NCI-H1417 treated with DMSO at 0.1 percent for 48 hours (cell line): ENCODE measurements around the gene SNX18.

Experiments used
- DNase-seq: peaks from one replicate; lab custom pipeline; 2025; lab: John Stamatoyannopoulos, UW

Gene SNX18

DNA sequence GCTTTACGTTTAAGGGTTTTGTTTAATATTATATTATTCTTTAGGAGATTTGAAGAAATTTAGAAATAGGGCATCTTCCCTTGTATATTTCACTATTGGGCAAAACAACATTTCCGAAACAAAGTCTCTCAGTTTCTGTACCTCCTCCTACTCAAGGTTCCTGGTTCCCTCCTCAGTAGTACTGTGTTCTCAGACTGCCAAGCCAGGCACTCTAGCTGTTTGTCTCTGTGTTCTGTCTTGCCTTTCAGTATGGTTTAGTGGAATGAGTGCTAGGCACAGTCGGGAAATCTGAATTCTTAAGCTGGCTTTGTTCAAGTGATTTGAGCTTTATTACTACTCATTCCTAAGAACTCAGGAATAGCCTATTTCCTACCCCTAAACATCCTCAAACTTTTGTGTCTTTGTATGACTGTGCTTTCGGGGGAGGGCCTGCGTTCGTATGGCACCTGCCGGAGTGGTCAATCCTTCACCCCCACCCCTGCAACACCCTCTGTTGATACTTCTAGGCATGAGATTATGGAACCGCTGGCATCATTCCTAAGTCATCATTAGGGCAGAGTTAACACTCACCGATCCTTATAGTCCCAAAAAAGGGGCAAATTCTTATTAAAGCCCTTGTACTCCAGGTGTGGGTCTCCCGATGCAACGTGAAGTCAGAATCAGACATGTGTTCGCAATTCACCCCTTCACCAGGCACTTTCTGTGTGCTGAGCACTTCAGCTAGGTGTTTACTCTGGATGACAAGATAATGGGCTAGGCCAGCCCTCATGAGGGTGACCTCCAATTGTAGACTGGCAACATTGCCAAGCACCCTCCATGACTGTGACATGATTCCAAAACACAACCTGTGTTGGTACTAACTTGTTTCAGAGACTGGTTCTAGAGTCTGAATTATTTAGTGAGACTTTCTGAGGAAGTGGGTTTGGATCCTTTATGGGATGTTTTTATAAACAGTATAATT is 24.5 kb downstream of the SNX18 start:
- no peak for DNase-seq

DNA sequence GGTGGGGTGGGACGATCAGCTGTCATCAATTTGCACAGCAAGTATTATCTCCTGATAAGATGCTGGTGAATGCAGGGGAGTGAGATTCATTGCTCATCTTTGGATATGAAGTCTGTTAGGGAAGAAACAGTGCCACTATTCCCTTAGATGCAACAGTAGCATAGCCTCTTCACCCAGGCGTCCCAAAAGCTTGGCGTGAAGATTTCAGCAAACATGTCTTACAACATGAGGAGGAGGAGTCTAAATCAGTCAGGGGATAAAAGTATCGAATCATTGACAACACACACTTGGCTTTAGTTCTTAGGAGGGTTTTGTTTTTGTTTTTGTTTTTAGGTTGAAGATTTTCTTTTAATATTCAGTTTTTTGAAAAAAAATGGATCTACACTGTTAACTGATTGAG is 26.5 kb downstream of the SNX18 start:
- no peak for DNase-seq

DNA sequence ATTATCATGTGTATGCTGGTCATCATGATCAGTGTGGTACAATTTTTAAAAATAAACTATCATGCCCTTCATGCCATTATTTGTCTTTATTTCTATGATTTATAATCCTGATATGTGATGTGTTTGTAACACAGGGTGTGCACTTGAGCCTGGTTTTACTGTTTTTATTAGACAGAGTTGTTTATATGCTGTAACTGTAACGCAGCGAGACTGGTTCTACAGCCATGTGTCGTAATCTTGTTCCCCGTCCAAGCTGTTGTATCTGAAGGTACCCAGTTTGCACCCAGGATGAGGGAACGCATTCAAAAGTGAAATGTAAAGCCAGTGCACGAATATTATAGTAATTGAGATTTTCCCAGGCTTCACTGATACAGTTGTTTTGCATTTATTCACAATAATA is 28.2 kb downstream of the SNX18 start:
- DNase-seq, result no peak

DNA sequence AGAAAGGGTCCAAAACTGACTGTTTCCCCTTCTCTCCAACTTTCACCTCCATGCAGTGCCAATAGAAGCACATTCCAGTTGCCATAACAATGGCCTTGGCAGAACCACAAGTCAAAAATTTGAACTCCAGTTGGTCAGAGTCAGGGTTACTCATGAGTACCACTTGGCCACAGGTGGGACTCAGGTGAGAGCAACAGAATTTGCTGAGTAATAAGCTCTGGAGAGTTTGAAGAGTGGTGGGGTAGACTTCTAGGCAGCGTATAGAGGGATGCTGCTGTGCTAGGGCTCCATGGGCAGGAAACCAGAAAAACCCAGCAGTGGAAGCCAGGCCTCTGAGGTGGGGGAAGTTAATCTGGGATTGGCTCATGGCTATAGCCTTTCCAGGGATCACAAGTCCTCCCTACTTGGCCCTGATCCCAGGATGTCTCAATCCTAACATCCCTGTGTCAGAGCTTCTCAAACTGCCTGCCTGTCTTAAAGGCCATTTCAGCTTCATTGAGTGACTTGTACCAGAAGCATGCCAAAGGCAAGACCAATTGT is 30.2 kb downstream of the SNX18 start:
- DNase-seq, result no peak

DNA sequence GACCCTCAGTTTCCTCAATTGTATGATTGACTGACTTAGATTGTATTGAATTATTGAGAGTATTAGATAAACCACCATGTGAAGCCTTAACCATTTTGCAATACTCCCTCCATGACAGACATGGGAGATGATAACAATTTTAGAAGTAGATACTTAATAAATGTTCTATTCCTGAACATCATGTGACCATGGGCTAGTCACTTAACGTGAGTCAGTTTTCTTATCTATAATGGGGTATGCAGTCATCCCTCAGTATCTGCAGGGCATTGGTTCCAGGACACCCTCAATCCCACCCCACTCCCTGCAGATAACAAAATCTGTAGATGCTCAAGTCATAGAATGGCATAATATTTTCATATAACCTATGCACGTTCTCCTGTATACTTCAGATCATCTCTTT is 31.0 kb downstream of the SNX18 start:
- no peak for DNase-seq

DNA sequence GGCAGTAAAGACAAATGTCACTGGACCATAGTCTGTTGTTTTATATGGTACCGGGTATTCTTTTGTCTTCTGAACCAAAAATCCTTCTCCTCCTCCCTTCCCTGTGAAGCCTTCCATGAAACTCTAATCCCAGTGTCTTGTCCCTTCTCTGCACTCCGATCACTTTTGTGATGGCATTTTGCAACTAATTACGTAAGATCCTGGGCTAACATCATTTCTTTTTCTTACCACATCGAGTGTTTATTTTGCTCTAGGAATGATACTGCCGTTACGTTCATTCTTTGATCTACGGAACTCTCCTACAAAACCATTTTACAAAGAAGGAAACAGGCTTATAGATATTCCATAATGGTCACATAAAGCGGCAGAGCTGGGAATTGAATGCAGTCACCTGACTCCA is 33.7 kb downstream of the SNX18 start:
- DNase-seq, result no peak

DNA sequence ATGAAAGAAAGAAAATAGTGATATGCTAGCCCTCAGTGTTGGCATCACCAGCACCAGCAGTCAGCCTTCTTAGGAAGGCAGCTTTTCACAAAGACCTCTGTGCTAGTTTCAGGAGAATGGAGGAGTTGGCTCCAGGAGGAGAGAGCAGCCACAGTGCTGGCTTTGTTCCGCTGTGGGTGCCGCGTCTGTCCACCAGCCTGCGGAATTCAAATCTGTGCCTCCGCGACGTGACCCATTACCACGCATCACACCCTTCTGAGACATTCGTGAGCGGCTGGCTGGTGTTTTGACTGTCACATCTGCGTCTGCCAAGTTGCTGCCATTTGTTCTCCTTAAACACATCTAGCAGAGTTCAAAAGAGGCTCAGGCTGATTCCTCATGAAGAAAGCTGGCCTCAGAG is 34.4 kb downstream of the SNX18 start:
- DNase-seq, result no peak

DNA sequence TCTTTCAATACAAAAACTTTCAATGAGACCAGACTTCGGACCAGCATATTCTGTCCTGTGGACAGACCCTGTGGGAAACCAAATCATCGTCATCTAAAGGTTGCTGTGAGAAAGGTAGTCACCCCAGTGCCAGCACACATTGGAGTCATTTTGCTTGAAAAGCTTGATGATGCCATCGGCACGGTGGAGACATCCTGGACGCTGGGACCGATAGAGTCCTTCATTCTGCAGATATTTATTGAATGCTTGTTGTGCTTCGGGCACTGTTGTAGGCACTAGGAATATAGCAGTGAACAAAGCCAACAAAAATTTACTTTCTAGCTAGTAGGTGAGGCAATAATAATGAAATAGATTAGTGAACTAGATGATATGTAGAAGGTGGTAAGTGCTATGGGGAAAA is 34.9 kb downstream of the SNX18 start:
- DNase-seq, result no peak

DNA sequence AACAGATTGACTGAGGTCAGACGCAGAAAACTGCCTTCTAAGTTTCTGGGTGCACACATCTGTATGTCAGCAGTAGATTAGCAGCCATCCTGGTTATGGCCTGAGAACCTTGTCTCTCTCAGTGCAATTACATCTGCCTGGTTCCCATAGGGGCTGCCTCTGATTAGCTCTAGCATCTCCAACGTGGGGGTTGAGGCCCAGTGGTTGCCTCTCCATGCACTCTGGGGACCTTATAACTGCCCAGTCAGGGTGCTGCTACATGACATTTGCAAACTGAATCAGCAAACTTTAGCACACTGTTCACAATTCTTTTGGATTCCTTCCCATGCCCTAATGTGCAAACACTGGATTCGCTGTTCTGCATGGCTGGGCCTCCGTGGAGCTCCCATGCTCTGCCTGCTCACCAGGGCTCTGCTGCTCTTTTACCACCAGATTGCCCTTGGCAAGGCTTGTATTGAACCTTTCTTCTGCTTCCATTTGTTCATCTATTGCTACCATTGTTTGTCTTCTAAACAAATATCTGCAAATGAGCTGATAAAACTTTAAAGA is 36.2 kb downstream of the SNX18 start:
- no peak for DNase-seq

DNA sequence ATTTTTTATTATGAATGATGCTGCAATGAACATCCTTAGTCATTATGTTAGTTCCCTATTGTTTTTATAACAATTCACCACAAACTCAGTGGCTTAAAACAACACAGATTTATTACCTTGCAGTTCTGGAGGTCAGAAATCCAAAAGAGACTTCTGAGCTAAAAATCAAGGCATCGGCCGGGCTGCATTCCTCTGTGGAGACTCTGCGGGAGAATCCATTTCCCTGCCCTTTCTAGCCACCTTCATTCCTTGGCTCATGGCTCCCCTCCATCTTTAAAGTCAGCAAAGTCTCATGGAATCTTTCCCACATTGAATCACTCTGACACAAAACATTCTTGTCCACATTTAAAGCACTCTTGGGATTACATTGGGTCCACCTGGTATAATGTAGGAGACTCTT is 38.6 kb downstream of the SNX18 start:
- DNase-seq, result no peak

DNA sequence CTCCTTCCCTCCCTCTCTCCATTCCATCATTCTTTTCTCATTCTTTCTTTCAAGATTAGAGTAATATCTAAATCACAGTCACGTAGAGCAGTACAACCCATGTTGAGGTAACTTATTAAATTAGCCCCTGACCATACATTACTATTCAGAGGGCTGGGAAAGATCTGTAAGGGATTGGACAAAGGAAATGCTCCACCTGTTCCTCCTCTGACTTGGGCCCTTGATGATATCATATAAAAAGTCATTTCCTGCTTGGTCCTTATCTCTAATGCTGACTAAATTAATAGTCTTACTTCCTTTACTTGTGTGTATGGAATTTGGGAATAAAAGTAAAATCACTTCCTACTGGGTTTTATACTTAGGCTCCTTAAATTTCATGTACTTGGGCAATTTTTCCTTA is 40.8 kb downstream of the SNX18 start:
- DNase-seq, result no peak

DNA sequence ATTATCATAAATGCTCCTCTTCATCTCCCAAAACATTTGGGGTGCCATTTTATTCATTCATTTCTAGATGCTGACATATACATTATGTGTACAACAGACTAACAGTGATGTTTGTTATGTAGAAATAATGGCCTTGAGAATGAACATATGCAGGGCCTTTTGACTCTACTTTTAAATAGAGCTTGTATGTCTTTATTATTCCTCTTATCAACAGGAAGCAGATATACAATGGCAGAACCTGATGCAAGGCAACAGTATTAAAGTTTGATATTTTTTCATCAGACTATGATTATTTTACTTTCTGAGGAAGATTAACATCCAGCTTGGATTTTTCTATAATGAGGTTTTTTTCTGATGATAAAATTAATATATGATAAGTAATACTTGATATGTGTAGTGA is 44.1 kb downstream of the SNX18 start:
- no peak for DNase-seq

DNA sequence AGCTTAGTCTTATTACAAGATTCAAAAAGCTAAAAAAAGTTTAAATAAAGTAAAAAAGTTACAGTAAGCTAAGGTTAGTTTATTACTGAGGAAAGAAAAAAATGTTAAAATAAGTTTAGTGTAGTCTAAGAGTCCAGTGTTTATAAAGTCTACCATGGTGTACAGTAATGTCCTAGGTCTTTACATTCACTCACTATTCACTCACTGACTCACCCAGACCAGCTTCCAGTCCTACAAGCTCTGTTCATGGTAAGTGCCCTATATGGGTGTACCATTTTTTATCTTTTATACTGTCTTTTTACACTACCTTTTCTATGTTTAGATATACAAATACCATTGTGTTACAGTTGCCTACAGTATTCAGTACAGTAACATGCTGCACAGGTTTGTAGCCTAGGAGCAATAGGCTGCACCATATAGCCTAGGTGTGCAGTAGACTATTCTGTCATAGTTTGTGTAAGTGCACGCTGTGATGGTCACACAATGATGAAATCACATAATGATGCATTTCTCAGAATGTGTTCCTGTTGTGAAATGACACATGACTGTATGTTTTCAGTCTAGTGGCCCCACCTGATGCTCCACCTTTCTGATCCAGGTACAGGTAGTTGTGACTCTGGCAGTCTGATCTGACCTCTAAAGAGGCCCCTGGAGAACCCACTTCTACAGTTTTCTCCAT is 45.7 kb downstream of the SNX18 start:
- DNase-seq, result no peak

DNA sequence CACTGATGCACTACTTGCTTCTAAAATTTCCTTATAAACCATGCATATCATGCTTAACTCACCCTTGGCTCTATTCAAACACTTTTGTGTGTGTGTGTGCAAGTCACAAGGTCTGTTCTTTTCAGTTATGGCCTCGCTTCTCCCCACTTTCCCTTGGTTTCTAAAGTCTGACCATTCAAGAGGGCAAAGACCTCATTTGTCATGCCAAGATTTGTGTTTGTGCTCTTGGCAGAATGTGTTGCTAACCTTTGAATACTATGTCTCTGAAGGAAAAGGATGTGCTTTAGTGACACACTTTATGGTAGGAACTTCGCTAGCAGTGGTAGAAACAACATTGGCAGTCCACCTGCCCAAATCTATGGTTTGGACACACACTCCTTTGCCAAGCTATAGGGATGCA is 50.4 kb downstream of the SNX18 start:
- no peak for DNase-seq

DNA sequence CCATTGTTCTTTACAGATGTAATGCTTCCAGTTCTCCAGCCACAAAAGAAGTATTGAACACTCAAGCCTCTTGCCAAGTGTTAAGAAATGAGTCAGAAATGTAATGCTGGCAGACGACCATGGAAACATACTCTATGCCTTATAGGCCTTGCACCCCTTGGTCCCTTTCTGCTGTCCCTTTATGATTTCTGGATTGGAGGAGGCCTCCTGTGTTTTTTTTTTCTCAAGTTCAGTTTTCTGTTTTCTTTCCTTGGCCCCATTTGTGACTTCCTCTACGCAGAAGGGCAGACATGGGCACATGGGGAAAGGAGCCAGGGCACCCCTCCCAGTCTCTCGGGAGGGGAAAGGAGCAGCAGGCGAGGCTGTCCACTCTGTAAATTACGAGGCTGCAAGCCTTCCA is 53.4 kb downstream of the SNX18 start:
- no peak for DNase-seq

DNA sequence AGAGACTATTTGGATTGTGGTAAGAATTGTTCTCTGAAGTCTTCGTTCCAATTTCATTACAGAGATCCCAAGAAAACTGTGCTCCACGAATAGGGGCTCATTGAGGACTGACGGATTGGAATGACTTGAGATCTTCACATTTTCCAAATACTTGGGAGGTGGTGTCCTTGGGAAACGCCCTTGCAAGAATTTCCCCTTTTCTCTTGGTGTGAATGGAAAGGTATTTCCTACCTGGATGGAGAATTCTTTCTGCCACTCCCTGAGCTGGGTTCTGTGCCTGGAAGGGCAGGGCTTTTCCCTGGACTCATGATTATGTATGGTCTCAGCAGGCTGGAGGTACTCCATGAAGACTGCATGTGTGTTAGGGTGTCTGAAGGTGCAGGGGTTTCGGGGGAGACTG is 53.9 kb downstream of the SNX18 start:
- DNase-seq, result no peak

DNA sequence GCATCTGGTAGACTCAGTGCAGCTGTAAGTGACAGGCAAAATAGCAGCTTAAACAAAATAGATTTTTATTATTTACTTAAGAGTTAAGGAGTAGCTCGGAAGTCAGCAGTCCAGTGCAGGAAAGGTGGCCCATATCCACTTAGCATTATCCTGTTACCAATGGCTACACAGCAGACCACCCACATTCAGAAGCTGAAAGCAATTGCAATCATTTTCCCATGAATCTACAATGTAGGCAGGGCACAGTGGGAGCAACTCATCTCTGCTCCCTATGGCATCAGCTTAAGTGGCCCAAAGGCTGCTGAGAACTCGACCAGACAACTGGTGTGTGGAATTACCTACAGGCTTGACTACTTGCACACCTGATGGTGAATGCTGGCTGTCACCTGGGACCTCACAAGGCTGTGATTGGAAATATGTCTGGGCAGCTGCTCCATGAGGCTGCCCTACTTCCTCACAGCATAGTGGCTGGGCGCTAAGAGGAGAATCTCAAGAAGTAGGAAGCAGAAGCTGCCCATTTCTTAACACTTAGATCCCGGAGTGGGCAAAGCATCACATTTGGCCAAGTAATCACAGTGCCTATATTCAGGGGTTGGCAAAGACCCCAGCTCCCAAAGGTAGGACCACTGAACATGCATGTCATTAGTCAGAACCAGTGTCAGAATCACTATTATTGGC is 56.4 kb downstream of the SNX18 start:
- no peak for DNase-seq

DNA sequence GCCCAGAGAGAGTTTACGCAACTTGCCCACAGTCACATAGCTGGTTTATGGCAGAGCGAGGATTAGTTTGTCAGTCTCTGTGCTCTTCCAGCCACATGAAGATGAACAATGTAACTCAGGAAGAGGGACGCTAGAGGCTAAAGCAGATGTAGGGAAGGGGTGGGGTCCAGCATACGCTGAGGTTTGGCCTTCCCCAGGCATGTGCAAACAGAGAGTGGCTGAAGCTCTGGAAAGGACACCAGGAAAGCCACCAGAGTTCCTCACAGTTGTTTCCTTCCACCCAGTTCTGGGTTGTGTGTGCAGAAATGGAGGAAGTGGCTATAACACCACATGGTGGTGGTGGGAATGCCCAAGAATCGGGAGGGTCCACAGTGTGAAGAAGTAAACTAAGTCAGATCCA is 60.0 kb downstream of the SNX18 start:
- DNase-seq, result no peak

DNA sequence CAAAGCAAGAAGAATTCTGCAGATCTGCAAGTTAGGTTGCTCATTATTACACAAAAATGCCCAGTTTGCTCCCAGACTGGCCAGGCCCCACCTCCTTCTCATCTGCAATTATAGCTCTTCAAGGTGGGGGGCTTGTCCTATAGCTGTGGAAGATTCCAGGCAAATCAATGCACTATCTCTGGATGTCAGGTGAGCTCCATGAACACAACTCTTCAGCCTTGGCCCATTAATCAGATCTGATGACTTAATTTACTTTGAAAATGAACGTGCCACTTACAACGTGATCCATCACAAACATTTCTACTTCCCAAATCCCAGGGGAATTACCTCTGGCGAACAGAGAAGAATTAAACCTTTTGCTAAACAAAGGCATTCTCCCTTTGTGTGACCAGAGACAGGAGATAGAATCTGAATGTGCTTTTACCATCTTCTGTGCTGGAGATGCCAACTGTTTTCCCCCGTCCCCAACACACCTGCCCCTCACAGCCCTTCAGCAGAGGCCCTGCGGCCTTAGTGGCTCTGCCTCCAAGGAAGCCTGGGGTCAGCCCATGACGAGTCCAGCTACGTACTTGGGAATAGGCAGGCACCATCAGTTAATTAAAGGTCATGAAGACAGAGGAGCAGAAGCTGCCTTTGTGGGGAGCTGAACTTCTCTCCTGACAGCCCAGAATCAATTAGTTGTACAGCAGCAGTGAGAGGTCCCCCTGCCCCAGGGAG is 60.5 kb downstream of the SNX18 start:
- no peak for DNase-seq

DNA sequence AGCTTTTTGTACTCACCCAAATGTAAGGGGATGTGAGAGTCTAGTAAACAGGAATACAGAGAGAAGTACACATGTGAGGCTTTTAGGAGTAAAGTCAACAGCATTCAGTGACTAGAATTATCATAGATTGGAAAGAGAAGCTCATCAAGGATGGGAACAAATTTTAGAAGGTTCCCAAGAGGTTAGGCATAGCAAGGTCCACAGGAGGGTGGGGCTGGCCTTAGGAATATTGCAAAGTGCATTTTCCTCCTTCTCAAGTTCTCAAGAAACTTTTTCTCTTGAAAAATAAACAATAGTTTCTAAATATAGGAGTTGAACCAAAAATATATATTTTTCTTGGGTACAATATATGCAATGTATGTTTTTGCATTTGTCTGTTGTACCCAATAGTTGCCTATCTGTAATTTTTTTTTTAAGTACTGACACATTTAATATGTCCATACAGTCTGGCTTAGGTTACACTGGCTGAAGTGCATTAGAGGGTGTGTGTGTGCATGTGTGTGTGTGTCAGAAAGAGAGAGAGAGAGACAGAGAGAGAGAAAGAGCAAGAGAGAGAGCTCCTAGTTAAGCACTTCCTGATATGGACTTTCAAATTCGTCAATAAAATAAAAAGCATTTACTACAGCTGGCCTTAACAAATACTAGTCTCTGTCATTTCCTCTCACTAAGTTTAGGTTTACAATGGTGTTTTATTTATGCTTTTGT is 62.2 kb downstream of the SNX18 start:
- DNase-seq, result no peak
